DMS79 treated with DMSO at 0.1 percent for 48 hours (cell line): ENCODE results near the gene RIN1.

ENCODE experiments used
- DNase-seq: peaks from one replicate; lab custom pipeline; 2025; lab: John Stamatoyannopoulos, UW

Gene RIN1

GRCh38 chr11:66294626-66295620 lies 41.3 kb downstream of the RIN1 start:
- DNase-seq: no peak

GRCh38 chr11:66293777-66294625 lies 42.2 kb downstream of the RIN1 start:
- DNase-seq: no peak

- no peak for DNase-seq
These were observed 42.9 kb downstream of the RIN1 start for GRCh38 chr11:66293352-66293751.

- no peak for DNase-seq
These were observed 43.5 kb downstream of the RIN1 start for GRCh38 chr11:66292543-66293332.

GRCh38 chr11:66291706-66292542 lies 44.3 kb downstream of the RIN1 start, which contains the start of gene TMEM151A:
TSS of gene TMEM151A (plus strand) at chr11:66291894. CDS start at chr11:66292014, 120 bp downstream.
- DNase-seq: no peak

- DNase-seq: no peak
These were observed 44.9 kb downstream of the RIN1 start for GRCh38 chr11:66291303-66291705.

- no peak for DNase-seq
These were observed 46.0 kb downstream of the RIN1 start for GRCh38 chr11:66290330-66290621.

- peak; percentile 45 for DNase-seq
These were observed 46.5 kb downstream of the RIN1 start for GRCh38 chr11:66289548-66290329.

GRCh38 chr11:66288671-66289547 lies 47.3 kb downstream of the RIN1 start, which contains the start of gene YIF1A:
TSS of gene YIF1A (minus strand) at chr11:66289143. CDS start at chr11:66288985, 158 bp downstream.
- peak; percentile 99 for DNase-seq

GRCh38 chr11:66287889-66288670 lies 48.2 kb downstream of the RIN1 start:
- DNase-seq: peak; percentile 17

GRCh38 chr11:66287211-66287888 lies 48.9 kb downstream of the RIN1 start:
- no peak for DNase-seq

- DNase-seq: no peak
These were observed 49.5 kb downstream of the RIN1 start for GRCh38 chr11:66286699-66287098.

GRCh38 chr11:66285250-66285947 lies 50.8 kb downstream of the RIN1 start:
- no peak for DNase-seq

- DNase-seq: no peak
These were observed 51.6 kb downstream of the RIN1 start for GRCh38 chr11:66284526-66285078.

GRCh38 chr11:66283461-66284105 lies 52.7 kb downstream of the RIN1 start:
- DNase-seq: no peak
